K562 (cell line): ENCODE measurements around the gene KCND3. TPM values are rescaled to one million over a fixed set of nuclear protein-coding genes. Genes with fewer than 3 reads are reported as not detected.

ENCODE experiments used
- ATAC-seq: fragments of 200-7000 bp; cut with Tn5 transposase; 3 replicates; pipeline ENCODE4 v1.9.1; 2020; ENCODE audit warnings: moderate library complexity
- BruUV-seq: library from RNA; stranded (reverse); fragments of 400-500 nt; replicated peaks from 2 replicates; lab custom pipeline; 2021; lab: Mats Ljungman, UMichigan
- CTCF ChIA-PET: fragments of 300-600 bp; formaldehyde crosslinking; extraction: SDS; loops from one replicate; lab custom pipeline; 2021; ENCODE audit warnings: low intra/inter-chr PET ratio; lab: Yijun Ruan, JAX
- POLR2A ChIA-PET: fragments of 300-600, 350-650 bp; sonication (Branson Sonifier 250); formaldehyde crosslinking; extraction: SDS; loops from one replicate; lab custom pipeline; 2021; ENCODE audit warnings: antibody characterized with exemption, inconsistent platforms; lab: Yijun Ruan, JAX
- DNase-seq, 4 experiments: peaks; one replicate each; pipeline versions ENCODE4 v3.0.0 to v3.0.0-alpha.2; 2011 to 2018; ENCODE audit warnings: low spot score in 3 of 4, mixed read lengths in 3 of 4; ENCODE audit errors: extremely low read depth in 1 of 4
- FAIRE-seq: peaks from 2 replicates; lab custom pipeline; 2011; peaks lifted over from hg19 to GRCh38; lab: Jason Lieb, UNC
- H2AFZ ChIP-seq: 2 replicates; pipeline ENCODE4 v1.6.0; 2011; ENCODE audit warnings: low read depth, low read length, control low read depth, inconsistent platforms
- H3K27ac ChIP-seq: fragments of 200-600 bp; 3 replicates; pipeline ENCODE4 v1.8.0; 2011; ENCODE audit warnings: low read depth, mild to moderate bottlenecking, control low read depth, inconsistent platforms, low read length, moderate library complexity, mixed read lengths; ENCODE audit errors: extremely low read depth
- H3K27me3 ChIP-seq, 2 experiments: fragments of 300-600 bp in 1 of 2; 2 replicates in 1 of 2; 3 replicates in 1 of 2; pipeline versions ENCODE4 v1.6.0 to v1.8.0; 2011; ENCODE audit warnings: inconsistent platforms in 2 of 2, low read length in 2 of 2, mild to moderate bottlenecking in 1 of 2, mixed read lengths in 1 of 2, moderate library complexity in 1 of 2; ENCODE audit not compliant: control insufficient read depth in 2 of 2, insufficient read depth in 2 of 2
- H3K36me3 ChIP-seq: fragments of 300-600 bp; 3 replicates; pipeline ENCODE4 v1.8.0; 2011; ENCODE audit warnings: mild to moderate bottlenecking, low read length, inconsistent platforms; ENCODE audit not compliant: control insufficient read depth, insufficient read depth
- H3K4me1 ChIP-seq, 2 experiments: fragments of 200-600 bp in 1 of 2; replicated peaks in 1 of 2; 2 replicates in 1 of 2; 3 replicates in 1 of 2; pipeline versions ENCODE4 v1.5.1 to v1.8.0; 2011; ENCODE audit warnings: inconsistent platforms in 2 of 2, low read length in 2 of 2, mild to moderate bottlenecking in 1 of 2, mixed read lengths in 1 of 2, moderate library complexity in 1 of 2; ENCODE audit not compliant: control insufficient read depth in 2 of 2, insufficient read depth in 2 of 2
- H3K4me2 ChIP-seq: 2 replicates; pipeline ENCODE4 v1.6.1; 2011; ENCODE audit warnings: low read length, control low read depth, inconsistent platforms, mixed read lengths; ENCODE audit not compliant: insufficient read depth
- H3K4me3 ChIP-seq: fragments of 200-600 bp; sonication (generic), shearing (Covaris generic); 2 replicates; pipeline ENCODE4 v1.5.1; 2016; ENCODE audit warnings: control low read depth, inconsistent platforms
- H3K79me2 ChIP-seq: fragments of 200-600 bp; 3 replicates; pipeline ENCODE4 v1.8.0; 2011; ENCODE audit warnings: low read length, inconsistent platforms; ENCODE audit not compliant: control insufficient read depth, insufficient read depth
- H3K9ac ChIP-seq, 2 experiments: 2 replicates each; pipeline versions ENCODE4 v1.6.0 to v1.6.1; 2011; ENCODE audit warnings: low read depth in 2 of 2, low read length in 2 of 2, control low read depth in 1 of 2, inconsistent platforms in 1 of 2, mild to moderate bottlenecking in 1 of 2, mixed read lengths in 1 of 2; ENCODE audit not compliant: insufficient read depth in 1 of 2
- H3K9me1 ChIP-seq: one replicate; pipeline ENCODE4 v1.6.0; 2011; ENCODE audit warnings: inconsistent platforms, mild to moderate bottlenecking, low read length, moderate library complexity; ENCODE audit not compliant: control insufficient read depth, insufficient read depth
- H3K9me3 ChIP-seq: replicated peaks from 2 replicates; pipeline ENCODE4 v1.5.1; 2011; ENCODE audit warnings: low read depth, low read length, inconsistent platforms; ENCODE audit not compliant: control insufficient read depth, insufficient read depth
- H4K20me1 ChIP-seq: replicated peaks from 2 replicates; pipeline ENCODE4 v1.6.1; 2011; ENCODE audit warnings: low read length, inconsistent platforms, mixed read lengths; ENCODE audit not compliant: control insufficient read depth, insufficient read depth
- BCOR ChIP-seq: fragments of 450-650 bp; IDR thresholded peaks from 2 replicates; pipeline ENCODE4 v1.6.1; 2016
- FOXJ2 ChIP-seq: fragments of 200-800 bp; sonication (Bioruptor generic); IDR thresholded peaks from 2 replicates; pipeline ENCODE4 v1.6.1; 2016; ENCODE audit warnings: missing genetic modification characterization, missing compliant biosample characterization
- GATA2 ChIP-seq: sonication (generic); formaldehyde crosslinking; IDR thresholded peaks from 2 replicates; pipeline ENCODE4 v1.4.0; 2020; ENCODE audit warnings: mild to moderate bottlenecking, missing genetic modification reagents
- HDAC3 ChIP-seq: fragments of 450-650 bp; IDR thresholded peaks from 2 replicates; pipeline ENCODE4 v1.6.1; 2018; ENCODE audit warnings: borderline replicate concordance, mild to moderate bottlenecking, moderate library complexity; ENCODE audit not compliant: partially characterized antibody
- KAT8 ChIP-seq: fragments of 450-650 bp; IDR thresholded peaks from 2 replicates; pipeline ENCODE4 v1.6.1; 2016; ENCODE audit warnings: low read depth, mild to moderate bottlenecking
- MAZ ChIP-seq, 2 experiments: fragments of 450-650 bp in 1 of 2; sonication (generic) in 1 of 2; formaldehyde crosslinking; IDR thresholded peaks in 1 of 2; conservative IDR thresholded peaks in 1 of 2; 2 replicates each; pipeline versions ENCODE4 v1.4.0 to v1.5.0; 2020; ENCODE audit warnings: mild to moderate bottlenecking in 1 of 2, missing genetic modification reagents in 1 of 2
- MEF2D ChIP-seq: conservative IDR thresholded peaks from 2 replicates; pipeline ENCODE4 v1.6.1; 2016; ENCODE audit warnings: low read depth, missing genetic modification characterization, missing compliant biosample characterization
- NCOR1 ChIP-seq: fragments of 450-650 bp; IDR thresholded peaks from 2 replicates; pipeline ENCODE4 v1.6.1; 2016; ENCODE audit warnings: mild to moderate bottlenecking, moderate library complexity
- PHF21A ChIP-seq: fragments of 450-650 bp; IDR thresholded peaks from 2 replicates; pipeline ENCODE4 v1.6.1; 2017; ENCODE audit warnings: low read depth, borderline replicate concordance
- ZBED1 ChIP-seq: IDR thresholded peaks from 2 replicates; pipeline ENCODE4 v1.6.1; 2014
- ZEB2 ChIP-seq: fragments of 450-650 bp; IDR thresholded peaks from 2 replicates; pipeline ENCODE4 v1.6.1; 2016
- ZNF23 ChIP-seq: fragments of 250-450 bp; sonication (Bioruptor Pico); IDR thresholded peaks from 2 replicates; pipeline ENCODE4 v1.4.0; 2020; ENCODE audit warnings: mild to moderate bottlenecking
- WGBS: fragments of 100-300 bp; shearing (Covaris generic); methylation state at CpG from one replicate; pipeline ENCODE4 v1.1.6; 2016; ENCODE audit warnings: low coverage, mixed read lengths; ENCODE audit not compliant: insufficient coverage; ENCODE audit errors: missing lambda C conversion rate; 5-methylcytosine and 5-hydroxymethylcytosine counted together
- in situ Hi-C: fragments of 300-500 bp; cut with MboI; formaldehyde crosslinking; loops from 4 replicates; pipeline ENCODE4 v1.15.0; 2018; ENCODE audit warnings: inconsistent platforms, mixed read lengths
- intact Hi-C: fragments of 100-400 bp; cut with micrococcal nuclease; formaldehyde crosslinking; loops from 2 replicates; pipeline ENCODE4 v1.14.2; 2022
- polyA plus RNA-seq, 8 experiments: library from polyadenylated mRNA; depleted of rRNA in 4 of 8; stranded (reverse) in 5 of 8; unstranded in 3 of 8; fragments of >200 nt; fragmentation: Nextera tagmentation in 2 of 8; fragmentation: Illumina TruSeq in 1 of 8; extraction: Ambion mirVana in 2 of 8; extraction: Trizol in 1 of 8; gene quantifications; 2 replicates each; pipeline versions ENCODE4 v1.2.1 to v1.2.3, GENCODE V29; 2011 to 2014; ENCODE audit warnings: inconsistent platforms in 1 of 8, missing spikeins in 1 of 8
- total RNA-seq, 7 experiments: library from RNA; depleted of rRNA in 6 of 7; stranded (reverse); fragments of >200 nt in 6 of 7; fragmentation: Illumina TruSeq in 2 of 7; extraction: Trizol in 2 of 7; gene quantifications; 2 replicates each; pipeline versions ENCODE4 v1.2.1 to v1.2.3, GENCODE V29; 2011 to 2021; ENCODE audit warnings: low replicate concordance in 1 of 7
- TF ChIP-seq, protein P1 (sequence below): fragments of 250-450 bp; sonication (Bioruptor Pico); IDR thresholded peaks from 2 replicates; pipeline ENCODE4 v1.4.0; 2020
- TF ChIP-seq, protein P2 (sequence below): IDR thresholded peaks from 2 replicates; pipeline ENCODE4 v1.6.1; 2012; ENCODE audit warnings: low read depth, low read length, improper control_type of control experiment, borderline replicate concordance

Gene KCND3
- total and polyA plus RNA-seq, 9 of the 15 experiments (the other 6 are each of a cell fraction or from before 2014, with no cell fraction given): not detected

DNA sequence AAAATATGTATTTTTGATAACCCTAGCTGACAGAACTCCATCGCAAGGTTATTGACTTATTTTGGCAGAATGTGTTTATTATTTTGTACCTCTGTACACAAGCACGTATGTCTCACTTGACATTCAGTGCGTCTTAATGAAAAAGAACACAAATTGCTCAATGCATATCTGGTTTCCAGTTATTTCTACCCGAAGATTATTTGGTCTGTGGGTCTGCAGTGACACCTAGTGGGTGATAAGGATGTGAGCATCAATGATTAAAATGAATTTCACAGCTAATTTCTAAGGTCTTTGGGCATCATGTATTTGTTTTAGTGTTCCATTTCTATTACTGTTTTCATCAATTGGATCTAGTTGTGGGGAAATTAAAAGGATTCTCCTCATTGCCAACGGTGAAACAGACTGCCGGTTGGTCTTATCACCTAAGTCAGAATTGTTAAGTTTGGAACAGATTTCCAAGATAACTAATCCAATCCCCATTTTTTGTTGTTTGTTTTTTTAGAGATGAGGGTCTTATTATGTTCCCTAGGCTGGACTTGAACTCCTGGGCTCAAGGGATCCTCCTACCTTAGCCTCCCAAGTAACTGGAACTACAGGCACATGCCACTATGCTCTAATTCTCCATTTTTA lies 219.8 kb downstream of the KCND3 start:
- Histone ChIP-seq H3K27me3 (peaks cover 2 to 6% of the 10 kb centered on the region in 2 experiments; a peak in 3 of 5 replicates), H3K79me2 (peaks cover 3% of the 10 kb centered on the region; the same call in 1 of the 3 replicates), H3K27ac (no peak overlapping the region), H3K9me1 (no peaks in the 10 kb centered on the region), H3K4me3 (no peak overlapping the region), H3K9ac (no peak overlapping the region), H3K4me2 (no peak overlapping the region), H2AFZ (no peak overlapping the region), H3K36me3 (peaks cover 54% of the 10 kb centered on the region), H4K20me1 (no peaks in the 10 kb centered on the region; the same call in 1 of the 2 replicates), H3K4me1 (no peaks in the 10 kb centered on the region), H3K9me3 (no peaks in the 10 kb centered on the region)
- intact Hi-C loops: loop anchor here (1.0 to 5.0 kb wide), 2 partner anchors 262 to 288 kb away; no protein-coding TSS in a partner anchor
- in situ Hi-C loops: loop anchor here (5.0 kb wide), 1 partner anchor 547 kb away; no protein-coding TSS in a partner anchor
- WGBS: 18% methylated on average over 6 of the region's 6 CpGs
- ChIA-PET POLR2A (interaction anchor here (0.7 to 5.9 kb wide), 6 partner anchors 8 to 266 kb away, joined by 3 to 43 read pairs (median 3); partner anchors contain the start of genes ADORA3, DDX20 and TMIGD3), CTCF (interaction anchor here (0.5 to 5.1 kb wide), 16 partner anchors 12 to 1716 kb away, joined by 3 to 61 read pairs (median 3); no protein-coding TSS in a partner anchor)
- peak; percentile 76 for ATAC-seq
- peak; percentile 65 to 80 (median 68) for DNase-seq
- FAIRE-seq: peak; percentile 87
- BruUV-seq: no TSS peak
- TF ChIP-seq BCOR (no peak), ZBED1 (no peak), MAZ (CRISPR knock-in tag; conservative IDR thresholded peaks at IDR 0.05 in 1 of 2, IDR thresholded peaks at IDR 0.05 in 1 of 2) (0 out of 4 replicates have a peak, but pooled peaks of 1 of the 2 experiments have one; percentile 10), PHF21A (no peak), GATA2 (CRISPR knock-in tag) (peak; percentile 43; the same call in 1 of the 2 replicates), ZNF23 (CRISPR knock-in tag) (no peak), NCOR1 (peak; percentile 17; the same call in 1 of the 2 replicates), HDAC3 (peak; percentile 7), MEF2D (tag) (no peak), FOXJ2 (tag) (no peak), ZEB2 (no peak), KAT8 (no peak)
- TF ChIP-seq, protein P1, sequence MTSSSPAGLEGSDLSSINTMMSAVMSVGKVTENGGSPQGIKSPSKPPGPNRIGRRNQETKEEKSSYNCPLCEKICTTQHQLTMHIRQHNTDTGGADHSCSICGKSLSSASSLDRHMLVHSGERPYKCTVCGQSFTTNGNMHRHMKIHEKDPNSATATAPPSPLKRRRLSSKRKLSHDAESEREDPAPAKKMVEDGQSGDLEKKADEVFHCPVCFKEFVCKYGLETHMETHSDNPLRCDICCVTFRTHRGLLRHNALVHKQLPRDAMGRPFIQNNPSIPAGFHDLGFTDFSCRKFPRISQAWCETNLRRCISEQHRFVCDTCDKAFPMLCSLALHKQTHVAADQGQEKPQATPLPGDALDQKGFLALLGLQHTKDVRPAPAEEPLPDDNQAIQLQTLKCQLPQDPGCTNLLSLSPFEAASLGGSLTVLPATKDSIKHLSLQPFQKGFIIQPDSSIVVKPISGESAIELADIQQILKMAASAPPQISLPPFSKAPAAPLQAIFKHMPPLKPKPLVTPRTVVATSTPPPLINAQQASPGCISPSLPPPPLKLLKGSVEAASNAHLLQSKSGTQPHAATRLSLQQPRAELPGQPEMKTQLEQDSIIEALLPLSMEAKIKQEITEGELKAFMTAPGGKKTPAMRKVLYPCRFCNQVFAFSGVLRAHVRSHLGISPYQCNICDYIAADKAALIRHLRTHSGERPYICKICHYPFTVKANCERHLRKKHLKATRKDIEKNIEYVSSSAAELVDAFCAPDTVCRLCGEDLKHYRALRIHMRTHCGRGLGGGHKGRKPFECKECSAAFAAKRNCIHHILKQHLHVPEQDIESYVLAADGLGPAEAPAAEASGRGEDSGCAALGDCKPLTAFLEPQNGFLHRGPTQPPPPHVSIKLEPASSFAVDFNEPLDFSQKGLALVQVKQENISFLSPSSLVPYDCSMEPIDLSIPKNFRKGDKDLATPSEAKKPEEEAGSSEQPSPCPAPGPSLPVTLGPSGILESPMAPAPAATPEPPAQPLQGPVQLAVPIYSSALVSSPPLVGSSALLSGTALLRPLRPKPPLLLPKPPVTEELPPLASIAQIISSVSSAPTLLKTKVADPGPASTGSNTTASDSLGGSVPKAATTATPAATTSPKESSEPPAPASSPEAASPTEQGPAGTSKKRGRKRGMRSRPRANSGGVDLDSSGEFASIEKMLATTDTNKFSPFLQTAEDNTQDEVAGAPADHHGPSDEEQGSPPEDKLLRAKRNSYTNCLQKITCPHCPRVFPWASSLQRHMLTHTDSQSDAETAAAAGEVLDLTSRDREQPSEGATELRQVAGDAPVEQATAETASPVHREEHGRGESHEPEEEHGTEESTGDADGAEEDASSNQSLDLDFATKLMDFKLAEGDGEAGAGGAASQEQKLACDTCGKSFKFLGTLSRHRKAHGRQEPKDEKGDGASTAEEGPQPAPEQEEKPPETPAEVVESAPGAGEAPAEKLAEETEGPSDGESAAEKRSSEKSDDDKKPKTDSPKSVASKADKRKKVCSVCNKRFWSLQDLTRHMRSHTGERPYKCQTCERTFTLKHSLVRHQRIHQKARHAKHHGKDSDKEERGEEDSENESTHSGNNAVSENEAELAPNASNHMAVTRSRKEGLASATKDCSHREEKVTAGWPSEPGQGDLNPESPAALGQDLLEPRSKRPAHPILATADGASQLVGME (CRISPR knock-in tag): no peak
- TF ChIP-seq, protein P2, sequence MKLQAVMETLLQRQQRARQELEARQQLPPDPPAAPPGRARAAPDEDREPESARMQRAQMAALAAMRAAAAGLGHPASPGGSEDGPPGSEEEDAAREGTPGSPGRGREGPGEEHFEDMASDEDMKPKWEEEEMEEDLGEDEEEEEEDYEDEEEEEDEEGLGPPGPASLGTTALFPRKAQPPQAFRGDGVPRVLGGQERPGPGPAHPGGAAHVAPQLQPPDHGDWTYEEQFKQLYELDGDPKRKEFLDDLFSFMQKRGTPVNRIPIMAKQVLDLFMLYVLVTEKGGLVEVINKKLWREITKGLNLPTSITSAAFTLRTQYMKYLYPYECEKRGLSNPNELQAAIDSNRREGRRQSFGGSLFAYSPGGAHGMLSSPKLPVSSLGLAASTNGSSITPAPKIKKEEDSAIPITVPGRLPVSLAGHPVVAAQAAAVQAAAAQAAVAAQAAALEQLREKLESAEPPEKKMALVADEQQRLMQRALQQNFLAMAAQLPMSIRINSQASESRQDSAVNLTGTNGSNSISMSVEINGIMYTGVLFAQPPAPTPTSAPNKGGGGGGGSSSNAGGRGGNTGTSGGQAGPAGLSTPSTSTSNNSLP: peak; percentile 94
